WTC11 (cell line): ENCODE results near the gene FAM13A. TPM values are rescaled to one million over a fixed set of nuclear protein-coding genes. Genes with fewer than 3 reads are reported as not detected.

Source experiments
- ATAC-seq: fragments of 200-7000 bp; cut with Tn5 transposase; 2 replicates; pipeline ENCODE4 v1.10.0; 2021; ENCODE audit warnings: mild to moderate bottlenecking, moderate library complexity
- CTCF ChIA-PET: fragments of 300-600 bp; sonication (Branson Sonifier 250); formaldehyde crosslinking; loops from one replicate; lab custom pipeline; 2021; ENCODE audit warnings: antibody characterized with exemption; lab: Charles Lee
- POLR2A ChIA-PET: fragments of 350-600 bp; sonication (Branson Sonifier 250); formaldehyde crosslinking; loops from one replicate; lab custom pipeline; 2021; ENCODE audit warnings: antibody characterized with exemption; lab: Charles Lee
- DNase-seq: peaks from one replicate; pipeline ENCODE4 v3.0.0; 2021; ENCODE audit warnings: low spot score
- H3K27ac Mint-ChIP-seq: 2 replicates; pipeline ENCODE4 v1.8.0; 2021; ENCODE audit warnings: mixed read lengths
- H3K27me3 Mint-ChIP-seq: 2 replicates; pipeline ENCODE4 v1.8.0; 2021; ENCODE audit warnings: low read depth, mild to moderate bottlenecking, moderate library complexity, mixed read lengths
- H3K36me3 Mint-ChIP-seq: 2 replicates; pipeline ENCODE4 v1.8.0; 2021; ENCODE audit warnings: mixed read lengths
- H3K4me1 Mint-ChIP-seq: 2 replicates; pipeline ENCODE4 v1.8.0; 2022; ENCODE audit warnings: mixed read lengths
- H3K4me3 Mint-ChIP-seq: 2 replicates; pipeline ENCODE4 v1.8.0; 2021; ENCODE audit warnings: mild to moderate bottlenecking, moderate library complexity, mixed read lengths
- H3K9me3 Mint-ChIP-seq: 2 replicates; pipeline ENCODE4 v1.8.0; 2021; ENCODE audit warnings: mixed read lengths
- CREM ChIP-seq: sonication (generic); formaldehyde crosslinking; IDR thresholded peaks from 2 replicates; pipeline ENCODE4 v1.8.1; 2022; ENCODE audit warnings: mild to moderate bottlenecking, missing genetic modification reagents, moderate library complexity
- EMX1 ChIP-seq: fragments of 250-450 bp; sonication (Bioruptor Pico); IDR thresholded peaks from 2 replicates; pipeline ENCODE4 v1.8.0; 2021; ENCODE audit warnings: mild to moderate bottlenecking
- ESRRA ChIP-seq: sonication (generic); formaldehyde crosslinking; IDR thresholded peaks from 2 replicates; pipeline ENCODE4 v1.8.1; 2022; ENCODE audit warnings: mild to moderate bottlenecking, missing genetic modification reagents, borderline replicate concordance
- KAT7 ChIP-seq: sonication (generic); formaldehyde crosslinking; IDR thresholded peaks from 2 replicates; pipeline ENCODE4 v1.8.1; 2023; ENCODE audit warnings: missing genetic modification reagents, mild to moderate bottlenecking, borderline replicate concordance
- MLX ChIP-seq: sonication (generic); formaldehyde crosslinking; IDR thresholded peaks from 2 replicates; pipeline ENCODE4 v1.8.1; 2023; ENCODE audit warnings: mild to moderate bottlenecking, missing genetic modification reagents, moderate library complexity
- NFATC4 ChIP-seq: fragments of 250-450 bp; sonication (Bioruptor Pico); IDR thresholded peaks from 2 replicates; pipeline ENCODE4 v1.9.0; 2021; ENCODE audit warnings: mild to moderate bottlenecking
- NR2C2 ChIP-seq: sonication (generic); formaldehyde crosslinking; IDR thresholded peaks from 2 replicates; pipeline ENCODE4 v1.8.0; 2022; ENCODE audit warnings: mild to moderate bottlenecking, missing genetic modification reagents
- NR3C1 ChIP-seq: sonication (generic); formaldehyde crosslinking; conservative IDR thresholded peaks from 2 replicates; pipeline ENCODE4 v1.8.1; 2023; ENCODE audit warnings: low read depth, mild to moderate bottlenecking, missing genetic modification reagents
- OVOL2 ChIP-seq: fragments of 250-450 bp; sonication (Bioruptor Pico); IDR thresholded peaks from 2 replicates; pipeline ENCODE4 v1.9.0; 2021; ENCODE audit warnings: mild to moderate bottlenecking, borderline replicate concordance
- PRRX2 ChIP-seq: fragments of 250-450 bp; sonication (Bioruptor Pico); IDR thresholded peaks from 2 replicates; pipeline ENCODE4 v1.8.0; 2021; ENCODE audit warnings: mild to moderate bottlenecking
- RORB ChIP-seq: fragments of 250-450 bp; sonication (Bioruptor Pico); IDR thresholded peaks from 2 replicates; pipeline ENCODE4 v1.9.0; 2021; ENCODE audit warnings: mild to moderate bottlenecking
- SMAD3 ChIP-seq: sonication (generic); formaldehyde crosslinking; IDR thresholded peaks from 2 replicates; pipeline ENCODE4 v1.8.0; 2022; ENCODE audit warnings: missing genetic modification reagents, mild to moderate bottlenecking, borderline replicate concordance
- STAT6 ChIP-seq: sonication (generic); formaldehyde crosslinking; conservative IDR thresholded peaks from 2 replicates; pipeline ENCODE4 v1.8.1; 2023; ENCODE audit warnings: mild to moderate bottlenecking, low read depth, missing genetic modification reagents, moderate library complexity
- USF1 ChIP-seq: sonication (generic); formaldehyde crosslinking; IDR thresholded peaks from 2 replicates; pipeline ENCODE4 v1.8.0; 2022; ENCODE audit warnings: mild to moderate bottlenecking, missing genetic modification reagents
- ZNF263 ChIP-seq: sonication (generic); formaldehyde crosslinking; IDR thresholded peaks from 2 replicates; pipeline ENCODE4 v1.8.1; 2022; ENCODE audit warnings: low read depth, mild to moderate bottlenecking, moderate library complexity, missing genetic modification reagents
- total RNA-seq: library from RNA; stranded (reverse); gene quantifications from 3 replicates; pipeline ENCODE4 v1.2.3, GENCODE V29; 2021
- TF ChIP-seq, protein P1 (sequence below): sonication (generic); formaldehyde crosslinking; IDR thresholded peaks from 2 replicates; pipeline ENCODE4 v1.8.1; 2022; ENCODE audit warnings: mild to moderate bottlenecking, moderate library complexity, missing genetic modification reagents
- TF ChIP-seq, protein P2 (sequence below): fragments of 250-450 bp; sonication (Bioruptor Pico); IDR thresholded peaks from 2 replicates; pipeline ENCODE4 v1.9.0; 2021; ENCODE audit warnings: mild to moderate bottlenecking, borderline replicate concordance
- TF ChIP-seq, protein P3 (sequence below): sonication (generic); formaldehyde crosslinking; IDR thresholded peaks from 2 replicates; pipeline ENCODE4 v1.8.0; 2023; ENCODE audit warnings: missing genetic modification reagents

Gene FAM13A
- total RNA-seq, 1 experiment from 2014 or later = 14.6 TPM

DNA sequence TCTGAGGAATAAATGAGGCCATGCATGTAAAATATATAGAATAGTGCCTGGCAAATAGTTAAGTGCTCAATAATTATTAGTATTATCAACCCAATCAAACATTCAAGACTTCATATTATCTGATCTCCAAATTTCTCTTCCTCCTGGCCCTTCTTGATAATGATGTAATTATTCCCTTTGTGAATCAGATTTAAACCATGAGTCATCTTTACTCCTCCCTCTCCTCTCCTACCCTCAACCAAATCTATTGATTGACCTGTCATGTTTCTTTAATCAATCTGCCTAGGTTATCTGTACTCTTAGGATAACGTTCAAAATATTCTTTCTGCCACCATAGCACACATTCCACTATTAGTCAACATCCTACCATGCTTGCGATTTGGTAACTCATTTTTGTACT lies 229.5 kb downstream of the FAM13A start (continued):
- TF ChIP-seq, protein P1, sequence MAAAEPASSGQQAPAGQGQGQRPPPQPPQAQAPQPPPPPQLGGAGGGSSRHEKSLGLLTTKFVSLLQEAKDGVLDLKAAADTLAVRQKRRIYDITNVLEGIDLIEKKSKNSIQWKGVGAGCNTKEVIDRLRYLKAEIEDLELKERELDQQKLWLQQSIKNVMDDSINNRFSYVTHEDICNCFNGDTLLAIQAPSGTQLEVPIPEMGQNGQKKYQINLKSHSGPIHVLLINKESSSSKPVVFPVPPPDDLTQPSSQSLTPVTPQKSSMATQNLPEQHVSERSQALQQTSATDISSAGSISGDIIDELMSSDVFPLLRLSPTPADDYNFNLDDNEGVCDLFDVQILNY (CRISPR knock-in tag) = no peak
- no peak for TF ChIP-seq KAT7 (CRISPR knock-in tag)

- peaks cover 16% of the 10 kb centered on the region for H3K4me1 Mint-ChIP-seq
- H3K9me3 Mint-ChIP-seq = no peaks in the 10 kb centered on the region
- no peak overlapping the region for H3K4me3 Mint-ChIP-seq
- POLR2A ChIA-PET = no interaction called here
- no peaks in the 10 kb centered on the region for H3K36me3 Mint-ChIP-seq
- CTCF ChIA-PET = no interaction called here
- no peak overlapping the region for H3K27ac Mint-ChIP-seq
- DNase-seq = no peak
- no peak for ATAC-seq
- no peaks in the 10 kb centered on the region for H3K27me3 Mint-ChIP-seq
- TF ChIP-seq NR3C1 (CRISPR knock-in tag) (no peak), NFATC4 (CRISPR knock-in tag) (no peak), RORB (CRISPR knock-in tag) (no peak), EMX1 (CRISPR knock-in tag) (no peak), USF1 (CRISPR knock-in tag) (no peak), STAT6 (CRISPR knock-in tag) (no peak), MLX (CRISPR knock-in tag) (no peak), PRRX2 (CRISPR knock-in tag) (no peak), SMAD3 (CRISPR knock-in tag) (no peak), ZNF263 (CRISPR knock-in tag) (no peak), CREM (CRISPR knock-in tag) (no peak)
- TF ChIP-seq, protein P2, sequence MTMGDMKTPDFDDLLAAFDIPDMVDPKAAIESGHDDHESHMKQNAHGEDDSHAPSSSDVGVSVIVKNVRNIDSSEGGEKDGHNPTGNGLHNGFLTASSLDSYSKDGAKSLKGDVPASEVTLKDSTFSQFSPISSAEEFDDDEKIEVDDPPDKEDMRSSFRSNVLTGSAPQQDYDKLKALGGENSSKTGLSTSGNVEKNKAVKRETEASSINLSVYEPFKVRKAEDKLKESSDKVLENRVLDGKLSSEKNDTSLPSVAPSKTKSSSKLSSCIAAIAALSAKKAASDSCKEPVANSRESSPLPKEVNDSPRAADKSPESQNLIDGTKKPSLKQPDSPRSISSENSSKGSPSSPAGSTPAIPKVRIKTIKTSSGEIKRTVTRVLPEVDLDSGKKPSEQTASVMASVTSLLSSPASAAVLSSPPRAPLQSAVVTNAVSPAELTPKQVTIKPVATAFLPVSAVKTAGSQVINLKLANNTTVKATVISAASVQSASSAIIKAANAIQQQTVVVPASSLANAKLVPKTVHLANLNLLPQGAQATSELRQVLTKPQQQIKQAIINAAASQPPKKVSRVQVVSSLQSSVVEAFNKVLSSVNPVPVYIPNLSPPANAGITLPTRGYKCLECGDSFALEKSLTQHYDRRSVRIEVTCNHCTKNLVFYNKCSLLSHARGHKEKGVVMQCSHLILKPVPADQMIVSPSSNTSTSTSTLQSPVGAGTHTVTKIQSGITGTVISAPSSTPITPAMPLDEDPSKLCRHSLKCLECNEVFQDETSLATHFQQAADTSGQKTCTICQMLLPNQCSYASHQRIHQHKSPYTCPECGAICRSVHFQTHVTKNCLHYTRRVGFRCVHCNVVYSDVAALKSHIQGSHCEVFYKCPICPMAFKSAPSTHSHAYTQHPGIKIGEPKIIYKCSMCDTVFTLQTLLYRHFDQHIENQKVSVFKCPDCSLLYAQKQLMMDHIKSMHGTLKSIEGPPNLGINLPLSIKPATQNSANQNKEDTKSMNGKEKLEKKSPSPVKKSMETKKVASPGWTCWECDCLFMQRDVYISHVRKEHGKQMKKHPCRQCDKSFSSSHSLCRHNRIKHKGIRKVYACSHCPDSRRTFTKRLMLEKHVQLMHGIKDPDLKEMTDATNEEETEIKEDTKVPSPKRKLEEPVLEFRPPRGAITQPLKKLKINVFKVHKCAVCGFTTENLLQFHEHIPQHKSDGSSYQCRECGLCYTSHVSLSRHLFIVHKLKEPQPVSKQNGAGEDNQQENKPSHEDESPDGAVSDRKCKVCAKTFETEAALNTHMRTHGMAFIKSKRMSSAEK = no peak
- TF ChIP-seq, all 79 proteins: peak for 0
Observed at GRCh38 chr4:88826771-88827170, 230.2 kb downstream of the FAM13A start.

DNA sequence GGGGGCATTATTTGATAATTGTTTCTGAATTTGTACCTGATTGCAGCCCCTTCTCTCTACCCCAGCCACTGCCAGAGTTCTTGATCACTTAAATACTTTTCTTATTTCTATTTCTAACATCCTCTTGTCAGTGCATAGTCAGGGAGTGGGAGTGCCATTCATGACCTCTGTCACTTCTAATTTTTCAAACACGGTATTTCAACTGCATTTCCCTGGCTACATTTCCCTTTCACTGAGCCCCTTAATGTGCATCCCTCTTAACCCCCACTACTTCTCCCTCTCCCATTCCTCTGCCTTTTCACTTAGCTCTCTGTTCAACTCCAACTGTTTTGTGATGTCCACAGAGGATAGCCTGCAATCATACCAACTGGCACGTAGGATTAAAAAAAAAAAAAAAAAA lies 231.1 kb downstream of the FAM13A start:
- no peak overlapping the region for H3K4me3 Mint-ChIP-seq
- DNase-seq (no peak), ATAC-seq (no peak)
- POLR2A ChIA-PET = no interaction called here
- no peak for TF ChIP-seq NR2C2 (CRISPR knock-in tag)
- TF ChIP-seq ESRRA (CRISPR knock-in tag) = no peak
- TF ChIP-seq OVOL2 = no peak
- TF ChIP-seq, protein P3, sequence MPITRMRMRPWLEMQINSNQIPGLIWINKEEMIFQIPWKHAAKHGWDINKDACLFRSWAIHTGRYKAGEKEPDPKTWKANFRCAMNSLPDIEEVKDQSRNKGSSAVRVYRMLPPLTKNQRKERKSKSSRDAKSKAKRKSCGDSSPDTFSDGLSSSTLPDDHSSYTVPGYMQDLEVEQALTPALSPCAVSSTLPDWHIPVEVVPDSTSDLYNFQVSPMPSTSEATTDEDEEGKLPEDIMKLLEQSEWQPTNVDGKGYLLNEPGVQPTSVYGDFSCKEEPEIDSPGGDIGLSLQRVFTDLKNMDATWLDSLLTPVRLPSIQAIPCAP (CRISPR knock-in tag) = no peak
- no peak for TF ChIP-seq RORB (CRISPR knock-in tag)
- TF ChIP-seq, all 79 proteins: peak for 0
- CTCF ChIA-PET = no interaction called here
- Mint-ChIP-seq H3K27ac (no peak overlapping the region), H3K27me3 (no peaks in the 10 kb centered on the region), H3K4me1 (peaks cover 18% of the 10 kb centered on the region), H3K36me3 (no peaks in the 10 kb centered on the region), H3K9me3 (no peaks in the 10 kb centered on the region)
